Cerebellar cortex (tissue), 1 donor: Measurements from ENCODE around the gene MPV17L.
"Not testable (repeated sequence)": the region's sequence is repeated elsewhere in the genome, so short reads cannot be mapped to it uniquely, and the experiment has no call there.

Experiments used
- DNase-seq: peaks from one replicate; pipeline ENCODE4 v3.0.0-alpha.2; 2015; ENCODE audit warnings: low spot score

MPV17L gene

DNA sequence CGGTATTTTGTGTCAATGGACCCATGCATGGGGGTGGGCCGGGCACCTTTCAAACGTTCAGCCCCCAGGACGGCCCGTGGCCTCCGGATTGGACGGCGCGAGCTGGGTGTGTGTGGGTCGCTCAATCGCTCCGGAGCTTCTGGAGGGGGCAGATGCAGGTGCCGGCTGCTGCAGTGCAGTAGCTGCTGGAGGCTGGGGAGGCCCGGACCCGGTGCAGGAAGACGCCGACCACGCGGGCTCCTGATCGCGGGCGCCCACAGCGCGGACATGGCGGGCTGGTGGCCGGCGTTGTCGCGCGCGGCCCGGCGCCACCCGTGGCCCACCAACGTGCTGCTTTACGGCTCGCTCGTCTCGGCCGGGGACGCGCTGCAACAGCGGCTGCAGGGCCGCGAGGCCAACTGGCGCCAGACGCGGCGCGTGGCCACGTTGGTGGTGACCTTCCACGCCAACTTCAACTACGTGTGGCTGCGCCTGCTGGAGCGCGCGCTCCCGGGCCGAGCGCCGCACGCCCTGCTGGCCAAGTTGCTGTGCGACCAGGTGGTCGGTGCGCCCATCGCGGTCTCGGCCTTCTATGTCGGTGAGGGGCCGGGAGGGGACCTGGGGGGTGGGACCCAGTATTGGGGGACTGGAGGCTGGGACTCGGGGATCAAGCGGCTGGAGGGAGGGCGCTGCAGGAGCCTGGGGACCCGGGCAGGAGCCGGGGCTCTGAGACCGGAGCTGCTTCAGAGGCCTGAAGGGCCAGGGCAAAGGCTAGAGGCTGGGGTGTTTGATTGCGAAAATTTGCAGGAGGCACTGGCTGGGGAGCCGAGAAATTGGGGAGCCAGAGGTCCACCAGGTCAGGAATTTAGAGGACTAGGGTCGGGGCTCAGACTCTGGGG, at the start of gene MPV17L:
Gene MPV17L (plus strand): TSS at position 124 of the 878 bp plus-strand sequence. CDS start 144 bp downstream, at position 268.
- DNase-seq = peak; percentile 56

DNA sequence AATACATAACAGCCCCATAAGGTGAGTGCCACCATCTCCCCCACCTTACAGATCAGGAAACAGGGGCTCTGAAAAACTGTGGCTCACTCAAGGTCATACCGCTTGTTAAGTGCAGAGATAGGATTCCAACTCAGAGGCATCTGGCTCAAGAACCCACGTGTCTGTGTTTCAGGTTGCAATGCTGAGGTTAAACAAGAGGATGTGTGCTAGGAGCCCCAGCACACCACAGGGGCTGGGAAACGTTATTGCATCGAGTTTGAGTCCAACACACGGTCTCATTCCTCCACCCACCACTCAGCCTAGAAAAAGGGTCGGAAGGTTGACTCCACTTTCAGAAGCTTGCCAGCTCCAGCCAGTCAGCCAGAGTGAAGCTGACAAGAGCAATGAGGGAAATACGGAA, 46.8 kb upstream of the MPV17L start:
- not testable (repeated sequence) for DNase-seq

DNA sequence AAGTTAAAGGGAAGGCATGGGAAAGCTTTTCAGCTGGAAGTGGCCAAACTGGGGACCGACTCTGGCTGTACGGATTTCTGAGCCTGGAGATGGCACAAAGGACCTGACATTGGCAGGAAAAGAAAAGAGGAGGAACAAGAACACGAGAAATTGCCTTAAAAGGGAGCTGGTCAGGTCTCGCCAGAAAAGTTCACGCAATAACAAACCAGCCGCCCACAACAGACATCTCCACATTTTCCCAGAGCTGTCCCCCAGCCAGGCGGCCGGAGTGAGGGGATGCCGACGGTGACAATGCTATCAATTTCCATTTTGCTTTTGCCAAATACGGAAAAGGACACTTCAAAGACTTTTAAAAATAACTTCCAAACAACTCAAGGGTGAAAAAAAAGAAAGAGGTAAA, 44.3 kb upstream of the MPV17L start:
- not testable (repeated sequence) for DNase-seq

DNA sequence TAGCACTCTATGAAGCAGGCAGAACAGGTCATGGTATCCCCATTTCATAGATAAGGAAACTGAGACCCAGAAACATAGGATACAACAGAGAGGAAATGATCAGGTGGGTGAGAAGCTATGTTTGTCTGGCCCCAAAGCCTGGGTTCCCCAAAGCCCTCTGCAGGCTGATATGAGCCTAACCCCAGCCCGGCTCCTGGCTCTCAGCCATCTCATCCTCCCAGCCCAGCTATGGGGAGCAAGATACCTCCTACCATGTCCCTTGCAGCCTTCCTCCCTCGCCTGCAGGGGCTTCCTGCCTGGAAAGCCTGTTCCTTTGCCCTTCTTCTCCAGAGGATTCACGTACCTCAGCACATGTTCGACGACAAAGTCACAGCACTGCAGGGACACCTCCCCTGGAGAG, 43.8 kb upstream of the MPV17L start:
- DNase-seq = not testable (repeated sequence)

DNA sequence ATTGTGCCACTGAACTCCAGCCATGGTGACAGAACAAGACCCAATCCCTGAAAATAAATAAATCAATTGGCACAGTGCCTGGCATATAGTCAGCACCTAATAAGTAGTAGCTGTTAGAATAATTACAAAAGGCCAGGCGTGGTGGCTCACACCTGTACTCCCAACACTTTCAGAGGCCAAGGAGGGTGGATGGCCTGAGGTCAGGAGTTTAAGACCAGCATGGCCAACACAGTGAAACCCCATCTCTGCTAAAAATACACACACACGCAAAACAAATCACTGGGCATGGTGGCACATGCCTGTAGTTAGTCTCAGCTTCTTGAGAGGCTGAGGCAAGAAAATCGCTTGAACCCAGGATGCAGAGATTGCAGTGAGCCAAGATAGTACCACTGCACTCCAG, 42.7 kb upstream of the MPV17L start:
- DNase-seq = not testable (repeated sequence)

DNA sequence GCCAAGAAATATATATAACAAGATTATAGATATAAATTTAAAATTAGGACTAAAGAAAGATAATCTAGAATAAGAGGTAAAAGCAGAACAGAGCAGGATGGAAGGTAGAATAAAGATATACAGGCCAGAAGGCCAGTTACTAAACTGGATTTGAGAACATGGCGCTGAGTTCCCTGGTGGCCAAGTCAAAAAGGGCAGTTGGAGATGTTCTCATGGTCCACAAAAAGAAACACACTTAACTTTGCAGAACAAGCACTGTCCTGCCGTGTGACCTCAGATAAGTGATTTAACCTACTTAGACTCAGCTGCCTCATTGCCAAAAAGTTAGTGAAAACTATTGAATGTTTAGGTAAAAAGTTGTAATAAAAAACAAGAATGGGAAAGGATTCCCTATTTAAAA, 40.7 kb upstream of the MPV17L start:
- DNase-seq = not testable (repeated sequence)

DNA sequence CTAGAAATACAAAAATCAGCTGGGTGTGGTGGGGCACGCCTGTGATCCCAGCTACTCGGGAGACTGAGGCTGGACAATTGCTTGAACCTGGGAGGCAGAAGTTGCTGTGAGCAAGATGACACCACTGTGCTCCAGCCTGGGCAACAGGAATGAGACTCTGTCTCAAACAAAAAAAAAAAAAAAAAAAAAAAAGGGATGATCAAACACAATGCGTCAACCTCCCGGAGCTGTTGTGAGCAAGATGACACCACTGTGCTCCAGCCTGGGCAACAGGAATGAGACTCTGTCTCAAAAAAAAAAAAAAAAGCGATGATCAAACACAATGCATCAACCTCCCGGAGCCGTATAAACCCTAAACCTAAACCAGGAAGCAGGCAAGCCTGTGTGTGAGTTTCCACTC, 38.1 kb upstream of the MPV17L start:
- not testable (repeated sequence) for DNase-seq

DNA sequence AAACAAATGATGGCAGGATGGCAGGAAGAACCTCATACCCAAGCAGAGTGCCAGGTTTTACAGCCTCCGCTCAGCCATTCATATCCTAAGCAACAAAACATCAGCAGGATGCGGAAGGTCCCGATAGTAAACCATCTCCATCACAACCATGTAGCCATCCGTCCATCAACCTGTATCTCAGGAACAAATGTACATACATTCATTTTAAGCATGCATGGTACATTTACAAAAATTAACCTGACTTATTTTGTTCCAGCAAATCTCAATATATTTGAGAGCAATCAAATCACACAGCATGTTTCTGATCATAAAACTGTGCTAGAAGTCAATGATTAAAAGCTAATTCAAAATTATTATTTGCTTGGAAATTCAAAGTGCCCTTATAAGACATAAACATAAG, 17.4 kb upstream of the MPV17L start, which contains the start of gene NPIPA5:
Gene NPIPA5 (minus strand): TSS at position 101 of the 400 bp plus-strand sequence. CDS start 0 bp downstream, at position 101.
- not testable (repeated sequence) for DNase-seq

DNA sequence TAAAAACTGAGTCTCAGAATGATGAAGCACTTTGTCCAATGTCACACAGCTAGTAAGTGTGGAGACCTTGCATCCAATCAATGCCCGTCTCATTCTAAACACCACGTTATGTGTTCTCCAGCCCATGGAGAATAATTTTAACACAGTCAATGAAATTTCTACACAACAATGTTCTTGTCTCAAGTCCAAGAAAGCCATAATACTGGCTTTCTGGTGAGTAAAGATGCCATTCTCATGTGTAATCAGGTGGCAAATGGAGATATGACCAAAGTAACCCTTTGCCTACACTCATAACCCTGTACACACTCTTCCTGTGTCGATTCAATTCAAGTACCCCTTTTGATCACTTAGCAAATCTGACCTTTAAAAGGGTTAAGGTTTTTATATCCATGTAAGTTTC, 12.7 kb upstream of the MPV17L start:
- not testable (repeated sequence) for DNase-seq

DNA sequence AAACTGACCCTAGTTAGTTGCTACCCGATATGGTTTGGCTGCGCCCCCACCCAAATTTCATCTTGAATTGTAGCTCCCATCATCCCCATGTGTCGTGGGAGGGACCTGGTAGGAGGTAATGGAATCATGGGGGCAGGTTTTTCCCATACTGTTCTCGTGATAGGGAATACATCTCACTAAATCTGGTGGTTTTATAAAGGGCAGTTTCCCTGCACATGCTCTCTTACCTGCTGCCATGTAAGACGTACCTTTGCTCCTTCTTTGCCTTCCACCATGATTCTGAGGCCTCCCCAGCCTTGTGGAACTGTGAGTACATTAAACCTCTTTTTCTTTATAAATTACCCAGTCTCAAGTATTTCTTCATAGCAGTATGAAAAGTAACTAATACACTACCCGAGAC, 7.5 kb upstream of the MPV17L start:
- DNase-seq = not testable (repeated sequence)

DNA sequence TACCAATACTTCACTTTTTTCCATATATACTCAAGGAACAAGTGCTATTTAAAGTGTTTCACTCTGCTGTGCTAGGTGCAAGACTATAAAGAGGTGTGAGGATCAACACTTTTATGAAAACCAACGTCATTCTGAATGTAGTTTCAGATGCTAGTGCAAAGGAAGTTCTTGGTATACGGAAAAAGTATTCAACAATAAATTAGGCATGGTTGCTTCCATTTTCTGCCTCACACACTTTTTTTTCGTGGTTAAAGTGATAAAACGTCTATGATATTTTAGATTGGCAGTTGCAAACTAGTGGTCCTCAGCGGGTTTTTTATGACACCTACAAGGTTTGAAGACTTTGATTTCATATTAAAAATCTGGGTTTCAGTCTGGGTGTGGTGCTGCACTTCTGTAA, 5.6 kb upstream of the MPV17L start:
- not testable (repeated sequence) for DNase-seq

DNA sequence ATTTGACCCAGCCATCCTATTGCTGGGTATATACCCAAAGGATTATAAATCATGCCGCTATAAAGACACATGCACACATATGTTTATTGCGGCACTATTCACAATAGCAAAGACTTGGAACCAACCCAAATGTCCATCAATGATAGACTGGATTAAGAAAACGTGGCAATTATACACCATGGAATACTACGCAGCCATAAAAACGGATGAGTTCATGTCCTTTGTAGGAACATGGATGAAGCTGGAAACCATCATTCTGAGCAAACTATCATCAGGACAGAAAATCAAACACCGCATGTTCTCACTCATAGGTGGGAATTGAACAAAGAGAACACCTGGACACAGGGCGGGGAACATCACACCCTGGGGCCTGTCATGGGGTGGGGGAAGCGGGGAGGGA, 2.5 kb upstream of the MPV17L start:
- not testable (repeated sequence) for DNase-seq

DNA sequence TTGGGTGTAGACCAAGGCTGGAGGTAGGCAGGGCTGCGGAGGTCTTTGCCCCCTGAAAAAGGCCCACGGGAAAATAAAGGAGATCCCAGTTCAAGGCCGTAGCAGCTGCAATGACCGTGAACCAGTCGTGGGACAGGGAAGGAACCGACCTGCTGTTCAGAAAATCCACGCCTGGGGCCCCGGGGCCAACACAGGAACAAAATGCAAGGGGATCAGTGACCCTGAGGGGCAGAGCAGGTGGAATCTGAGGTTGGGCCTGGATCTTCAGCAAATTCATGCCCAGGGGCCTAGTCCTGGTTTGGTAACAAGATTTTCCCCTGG, 915 bp downstream of the MPV17L start:
- not testable (repeated sequence) for DNase-seq

DNA sequence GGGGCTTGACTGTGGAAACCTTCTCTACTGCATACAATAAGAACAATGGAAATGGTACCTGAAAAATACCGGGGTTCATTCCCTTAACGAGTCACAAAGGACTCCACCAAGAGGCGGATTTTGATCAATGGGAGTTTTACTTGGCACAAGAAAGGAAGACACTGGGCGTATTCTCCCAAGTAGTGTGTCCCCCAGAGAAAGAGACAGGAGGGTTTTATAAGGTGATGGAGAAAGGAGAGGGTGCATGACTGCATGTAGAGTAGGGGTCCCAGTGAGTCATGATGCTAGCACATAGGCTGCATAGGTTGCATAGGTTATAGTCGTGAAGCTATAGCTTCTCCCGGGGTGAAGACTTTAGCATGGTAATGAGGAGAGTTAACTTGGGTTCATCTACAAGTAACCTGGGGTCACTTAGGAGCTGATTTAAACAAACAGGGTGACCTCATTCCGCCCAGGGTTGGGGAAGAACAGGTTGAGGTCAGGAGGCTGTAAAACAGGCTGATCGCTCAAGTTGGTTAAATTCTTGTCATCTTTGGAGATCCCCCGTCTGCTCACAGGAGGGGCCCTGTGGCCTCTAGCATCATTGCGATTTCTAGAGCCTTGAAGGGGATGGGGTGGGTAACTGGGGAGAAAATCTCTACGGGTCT, 1.5 kb downstream of the MPV17L start:
- DNase-seq = no peak

DNA sequence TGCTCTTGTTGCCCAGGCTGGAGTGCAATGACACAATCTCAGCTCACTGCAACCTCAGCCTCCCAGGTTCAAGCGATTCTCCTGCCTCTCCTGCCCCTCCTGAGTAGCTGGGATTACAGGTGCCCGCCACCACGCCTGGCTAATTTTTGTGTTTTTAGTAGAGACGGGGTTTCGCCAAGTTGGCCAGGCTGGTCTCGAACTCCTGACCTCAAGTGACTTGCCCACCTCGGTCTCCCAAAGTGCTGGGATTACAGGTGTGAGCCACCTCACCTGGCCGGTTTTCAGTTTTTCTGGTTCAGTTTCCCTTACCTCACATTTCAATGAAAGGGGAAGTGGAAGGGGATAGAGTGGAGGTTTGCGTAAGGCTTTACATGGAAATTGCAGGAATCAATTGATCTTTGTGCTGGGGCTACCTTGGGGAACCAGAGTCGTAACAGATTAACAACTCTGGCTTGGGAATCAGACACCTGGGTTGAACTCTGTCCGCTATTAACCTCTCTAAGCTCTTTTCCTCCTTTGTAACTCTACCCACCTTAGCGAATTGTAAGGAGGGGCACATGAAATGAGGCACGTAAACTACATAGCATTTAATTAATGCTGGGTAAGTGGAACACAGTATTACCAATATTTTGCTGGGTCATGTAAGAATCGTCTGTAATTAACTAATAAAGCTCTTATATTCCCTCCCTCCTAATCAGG, 3.2 kb downstream of the MPV17L start:
- no peak for DNase-seq

DNA sequence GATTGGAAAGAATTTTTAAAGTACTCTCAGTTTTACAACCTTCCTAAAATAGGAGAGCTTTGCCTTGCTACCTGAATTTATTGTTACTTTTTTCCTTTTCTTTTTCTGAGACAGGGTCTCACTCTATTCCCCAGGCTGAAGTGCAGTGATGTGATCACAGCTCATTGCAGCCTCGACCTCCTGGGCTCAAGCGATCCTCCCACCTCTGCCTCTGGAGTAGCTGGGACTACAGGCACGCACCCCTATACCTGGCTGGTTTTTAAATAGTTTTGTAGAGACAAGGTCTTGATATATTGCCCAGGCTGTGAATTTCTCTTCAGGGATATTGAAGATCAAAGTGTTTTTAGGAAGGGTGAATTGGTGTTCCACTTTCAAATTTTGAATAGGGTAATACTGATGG, 3.8 kb downstream of the MPV17L start:
- no peak for DNase-seq

DNA sequence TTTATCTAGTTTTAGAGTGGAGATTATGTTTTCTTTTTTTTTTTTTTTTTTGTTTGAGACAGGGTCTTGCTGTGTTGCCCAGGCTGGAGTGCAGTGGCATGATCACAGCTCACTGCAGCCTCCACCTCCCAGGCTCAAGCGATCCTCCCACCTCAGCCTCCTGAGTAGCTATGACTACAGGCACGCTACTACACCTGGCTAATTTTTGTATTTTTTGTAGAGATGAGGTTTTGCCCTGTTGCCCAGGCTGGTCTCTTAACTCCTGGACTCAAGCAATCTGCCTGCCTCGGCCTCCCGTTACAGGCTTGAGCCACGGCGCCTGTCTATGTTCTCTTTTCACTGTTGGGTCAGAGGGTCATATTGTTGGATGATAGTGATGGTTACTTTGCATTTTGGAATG, 4.8 kb downstream of the MPV17L start:
- not testable (repeated sequence) for DNase-seq

DNA sequence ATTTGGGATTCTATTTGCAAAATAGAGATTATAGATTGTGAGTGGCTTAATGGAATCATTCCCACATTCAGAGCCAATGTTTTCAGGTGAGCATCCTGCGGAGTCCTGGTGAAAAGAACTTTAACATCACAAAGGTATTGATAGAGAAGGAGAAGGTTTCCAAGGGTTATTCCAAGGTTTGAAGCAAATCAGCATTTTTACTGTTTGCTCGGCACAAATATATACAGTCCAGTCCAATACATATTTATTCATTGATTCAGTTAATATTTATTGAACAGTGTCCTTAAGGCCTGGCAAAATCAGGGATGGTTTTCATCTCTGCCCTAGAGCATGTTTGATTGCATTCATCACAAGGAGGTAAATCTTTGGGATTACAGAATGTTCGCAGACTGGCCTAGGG, 6.4 kb downstream of the MPV17L start:
- no peak for DNase-seq

DNA sequence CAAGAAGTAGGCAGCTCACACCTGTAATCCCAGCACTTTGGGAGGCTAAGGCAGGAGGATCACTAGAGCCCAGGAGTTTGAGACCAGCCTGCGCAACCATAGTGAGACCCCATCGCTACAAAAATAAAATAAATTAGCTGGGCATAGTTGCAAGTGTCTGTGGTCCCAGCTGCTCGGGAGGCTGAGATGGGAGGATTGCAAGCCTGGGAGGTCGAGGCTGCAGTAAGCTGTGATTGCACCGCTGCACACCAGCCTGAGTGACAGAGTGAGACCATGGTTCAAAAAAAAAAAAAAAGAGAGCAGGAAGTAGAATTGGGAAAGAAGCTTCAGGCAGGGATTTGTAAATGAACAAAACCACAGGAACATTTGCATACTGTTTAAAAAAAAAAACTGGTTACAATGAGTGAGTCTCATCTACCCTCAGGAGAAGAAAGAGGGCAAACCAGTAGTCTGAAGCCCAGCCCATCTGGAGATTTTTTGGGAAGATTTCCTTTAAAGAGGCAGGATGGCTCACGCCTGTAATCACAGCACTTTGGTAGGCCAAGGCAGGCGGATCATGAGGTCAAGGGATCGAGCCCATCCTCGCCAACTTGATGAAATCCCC, 7.9 kb downstream of the MPV17L start:
- no peak for DNase-seq

DNA sequence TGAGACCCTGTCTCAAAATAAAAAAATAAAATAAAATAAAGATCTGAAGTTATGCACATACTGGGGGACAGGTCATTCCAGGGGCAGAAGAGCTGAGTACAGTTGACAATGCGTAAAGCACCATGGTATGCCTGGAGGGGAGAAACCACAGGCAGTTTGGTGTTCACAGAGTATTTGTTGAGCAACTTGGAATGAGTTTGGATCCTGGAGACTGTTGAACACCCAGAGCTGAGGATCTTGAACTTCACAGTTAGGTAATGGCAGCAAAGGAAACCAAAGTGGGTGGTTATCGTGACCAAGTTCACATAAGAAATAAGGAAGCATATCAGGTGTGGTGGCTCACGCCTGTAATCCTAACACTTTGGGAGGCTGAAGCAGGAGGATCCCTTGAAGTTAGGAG, 8.5 kb downstream of the MPV17L start:
- DNase-seq = not testable (repeated sequence)

DNA sequence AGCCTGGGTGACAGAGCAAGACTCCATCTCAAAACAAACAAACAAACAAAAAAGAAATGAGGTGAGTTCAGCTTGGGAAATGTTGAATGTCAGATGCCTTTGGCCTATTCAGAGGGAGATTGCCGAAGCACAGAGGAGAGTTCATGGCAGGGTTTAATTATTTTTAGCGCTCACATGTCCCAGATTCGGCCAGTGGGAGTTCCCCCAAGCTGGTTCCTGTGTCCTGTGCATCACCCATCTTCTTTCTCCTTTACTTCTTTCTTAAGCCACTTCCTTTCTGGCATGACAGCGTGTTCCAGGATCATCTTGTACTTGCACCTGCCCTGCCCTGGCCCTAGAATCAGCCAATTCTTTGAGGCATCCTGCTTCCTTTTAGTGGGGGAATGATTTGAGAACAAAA, 9.2 kb downstream of the MPV17L start:
- DNase-seq = no peak

DNA sequence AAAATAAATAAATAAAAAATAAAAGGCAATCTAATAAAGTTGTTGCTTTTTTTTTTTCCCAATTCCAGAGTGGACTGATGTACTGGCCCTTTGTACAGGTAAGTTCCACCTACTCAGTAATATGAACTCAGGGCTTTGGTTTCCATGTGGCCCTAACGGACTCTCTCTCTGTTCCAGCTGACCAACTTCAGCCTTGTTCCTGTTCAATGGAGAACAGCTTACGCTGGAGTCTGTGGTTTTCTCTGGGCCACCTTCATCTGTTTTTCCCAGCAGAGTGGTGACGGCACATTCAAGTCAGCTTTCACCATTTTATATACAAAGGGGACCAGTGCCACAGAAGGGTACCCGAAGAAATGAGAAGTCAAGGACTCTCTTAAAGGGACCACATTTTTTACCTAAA, 12.2 kb downstream of the MPV17L start:
- DNase-seq = not testable (repeated sequence)
